HCT116 (cell line): Measurements from ENCODE around the gene REXO4. TPM values are rescaled to one million over a fixed set of nuclear protein-coding genes. Genes with fewer than 3 reads are reported as not detected.

ENCODE experiments used
- ATAC-seq: fragments of 200-7000 bp; cut with Tn5 transposase; 2 replicates; pipeline ENCODE4 v1.9.1; 2020; ENCODE audit warnings: mild to moderate bottlenecking, moderate library complexity
- BruUV-seq: library from RNA; stranded (reverse); fragments of 400-500 nt; replicated peaks from 2 replicates; lab custom pipeline; 2021; lab: Mats Ljungman, UMichigan
- CTCF ChIA-PET: fragments of 300-600 bp; sonication (Branson Sonifier 250); formaldehyde crosslinking; loops from one replicate; lab custom pipeline; 2021; ENCODE audit warnings: antibody characterized with exemption; lab: Charles Lee
- POLR2A ChIA-PET: fragments of 300-600, 350-600 bp; sonication (Branson Sonifier 250); formaldehyde crosslinking; loops from one replicate; lab custom pipeline; 2021; ENCODE audit warnings: antibody characterized with exemption; lab: Charles Lee
- RAD21 ChIA-PET, 2 experiments: fragments of 300-600 bp; sonication (Branson Sonifier 250); formaldehyde crosslinking; loops; one replicate each; lab custom pipeline; 2023; ENCODE audit warnings: low total read pairs in 2 of 2; ENCODE audit not compliant: uncharacterized antibody in 2 of 2, unreplicated experiment in 2 of 2, low non-redundant PET in 1 of 2; lab: Charles Lee
- DNase-seq: peaks from one replicate; pipeline ENCODE4 v3.0.0-alpha.2; 2010; ENCODE audit warnings: low read depth, low spot score
- H2AFZ ChIP-seq: fragments of 200-600 bp; shearing (Covaris generic), sonication (generic); 2 replicates; pipeline ENCODE4 v1.6.1; 2017; ENCODE audit warnings: low read depth, mixed run types, mixed read lengths, antibody characterized with exemption, low read length; ENCODE audit not compliant: poor library complexity, severe bottlenecking
- H3K27ac ChIP-seq: 2 replicates; pipeline ENCODE4 v1.5.1; 2012; ENCODE audit warnings: low read depth, low read length
- H3K27me3 ChIP-seq: fragments of 200-600 bp; sonication (generic); 2 replicates; pipeline ENCODE4 v1.6.1; 2016; ENCODE audit warnings: mixed run types, low read length, mixed read lengths; ENCODE audit not compliant: insufficient read depth
- H3K36me3 ChIP-seq, 2 experiments: fragments of 200-500 bp in 1 of 2; fragments of 200-600 bp in 1 of 2; sonication (Bioruptor generic) in 1 of 2; sonication (generic) in 1 of 2; 2 replicates each; pipeline versions ENCODE4 v1.5.1 to v1.6.1; 2014 to 2016; ENCODE audit warnings: low read length in 2 of 2, inconsistent platforms in 1 of 2, mixed read lengths in 1 of 2, mixed run types in 1 of 2; ENCODE audit not compliant: insufficient read depth in 2 of 2, control insufficient read depth in 1 of 2
- H3K4me1 ChIP-seq, 2 experiments: fragments of 200-600 bp in 1 of 2; sonication (generic) in 1 of 2; 2 replicates each; pipeline versions ENCODE4 v1.5.1 to v1.6.1; 2012 to 2017; ENCODE audit warnings: low read length in 2 of 2, inconsistent platforms in 1 of 2, mild to moderate bottlenecking in 1 of 2, mixed read lengths in 1 of 2, mixed run types in 1 of 2, moderate library complexity in 1 of 2; ENCODE audit not compliant: insufficient read depth in 2 of 2, control insufficient read depth in 1 of 2
- H3K4me2 ChIP-seq: fragments of 200-600 bp; sonication (generic); 2 replicates; pipeline ENCODE4 v1.6.1; 2017; ENCODE audit warnings: mixed run types, low read length, mixed read lengths
- H3K4me3 ChIP-seq, 2 experiments: fragments of 200-600 bp in 1 of 2; sonication (generic) in 1 of 2; replicated peaks in 1 of 2; 2 replicates each; pipeline ENCODE4 v1.5.1; 2011 to 2016; ENCODE audit warnings: low read length in 2 of 2, control low read depth in 1 of 2, low read depth in 1 of 2, mild to moderate bottlenecking in 1 of 2, mixed read lengths in 1 of 2, mixed run types in 1 of 2
- H3K79me2 ChIP-seq: fragments of 200-600 bp; sonication (generic); 2 replicates; pipeline ENCODE4 v1.6.1; 2017; ENCODE audit warnings: mild to moderate bottlenecking, mixed run types, low read length, moderate library complexity, mixed read lengths; ENCODE audit not compliant: insufficient read depth
- H3K9ac ChIP-seq: fragments of 200-600 bp; sonication (generic); 2 replicates; pipeline ENCODE4 v1.6.1; 2016; ENCODE audit warnings: low read length, mixed read lengths
- H3K9me2 ChIP-seq: fragments of 200-600 bp; sonication (generic), shearing (Covaris generic); 2 replicates; pipeline ENCODE4 v1.6.1; 2017; ENCODE audit warnings: mixed run types, mild to moderate bottlenecking, moderate library complexity; ENCODE audit not compliant: insufficient read depth
- H3K9me3 ChIP-seq, 2 experiments: fragments of 200-500 bp in 1 of 2; fragments of 200-600 bp in 1 of 2; sonication (Bioruptor generic) in 1 of 2; sonication (generic) in 1 of 2; 2 replicates each; pipeline ENCODE4 v1.6.1; 2014 to 2017; ENCODE audit warnings: low read length in 2 of 2, mixed read lengths in 2 of 2, inconsistent platforms in 1 of 2, low read depth in 1 of 2, mild to moderate bottlenecking in 1 of 2, mixed run types in 1 of 2, moderate library complexity in 1 of 2; ENCODE audit not compliant: control insufficient read depth in 1 of 2, insufficient read depth in 1 of 2
- H4K20me1 ChIP-seq: fragments of 200-600 bp; sonication (generic), shearing (Covaris generic); 2 replicates; pipeline ENCODE4 v1.6.1; 2017; ENCODE audit warnings: mixed run types, mild to moderate bottlenecking, moderate library complexity; ENCODE audit not compliant: insufficient read depth
- CBX3 ChIP-seq: IDR thresholded peaks from 2 replicates; pipeline ENCODE4 v1.6.1; 2012; ENCODE audit warnings: low read depth
- CEBPB ChIP-seq: IDR thresholded peaks from 2 replicates; pipeline ENCODE4 v1.6.1; 2012; ENCODE audit warnings: low read depth
- EGR1 ChIP-seq: IDR thresholded peaks from 2 replicates; pipeline ENCODE4 v1.6.1; 2012; ENCODE audit warnings: low read depth
- ELF1 ChIP-seq: IDR thresholded peaks from 2 replicates; pipeline ENCODE4 v1.6.1; 2012; ENCODE audit warnings: low read depth, borderline replicate concordance
- EZH2 ChIP-seq: fragments of 200-600 bp; sonication (generic); IDR thresholded peaks from 2 replicates; pipeline ENCODE4 v1.6.1; 2017; ENCODE audit warnings: antibody characterized with exemption, mixed run types
- EZH2phosphoT487 ChIP-seq: fragments of 200-600 bp; IDR thresholded peaks from 2 replicates; pipeline ENCODE4 v1.6.1; 2018; ENCODE audit warnings: antibody characterized with exemption, borderline replicate concordance
- FOSL1 ChIP-seq: IDR thresholded peaks from 2 replicates; pipeline ENCODE4 v1.6.1; 2012; ENCODE audit warnings: low read depth
- POLR2A ChIP-seq: IDR thresholded peaks from 2 replicates; pipeline ENCODE4 v1.7.0; 2011; ENCODE audit warnings: borderline replicate concordance; ENCODE audit not compliant: insufficient read depth, insufficient read length; ENCODE audit errors: extremely low read depth
- POLR2AphosphoS5 ChIP-seq: IDR thresholded peaks from 2 replicates; pipeline ENCODE4 v1.6.1; 2011; ENCODE audit warnings: mild to moderate bottlenecking, low read depth, low read length, moderate library complexity
- RAD21 ChIP-seq: IDR thresholded peaks from 2 replicates; pipeline ENCODE4 v1.6.1; 2012; ENCODE audit warnings: low read depth, mild to moderate bottlenecking
- SIN3A ChIP-seq: IDR thresholded peaks from 2 replicates; pipeline ENCODE4 v1.6.1; 2012; ENCODE audit warnings: low read depth
- SP1 ChIP-seq: IDR thresholded peaks from 2 replicates; pipeline ENCODE4 v1.6.1; 2012; ENCODE audit warnings: low read depth
- SRF ChIP-seq: IDR thresholded peaks from 2 replicates; pipeline ENCODE4 v1.6.1; 2012; ENCODE audit warnings: low read depth
- TCF7L2 ChIP-seq: IDR thresholded peaks from 2 replicates; pipeline ENCODE4 v1.7.0; 2011; ENCODE audit warnings: borderline replicate concordance, inconsistent platforms; ENCODE audit not compliant: insufficient read depth, insufficient read length; ENCODE audit errors: extremely low read depth
- YY1 ChIP-seq: IDR thresholded peaks from 2 replicates; pipeline ENCODE4 v1.6.1; 2011; ENCODE audit warnings: low read length, low read depth, moderate library complexity, mild to moderate bottlenecking; ENCODE audit not compliant: insufficient replicate concordance; ENCODE audit errors: extremely low read depth
- ZBTB33 ChIP-seq: IDR thresholded peaks from 2 replicates; pipeline ENCODE4 v1.6.1; 2011; ENCODE audit warnings: mild to moderate bottlenecking, low read length, moderate library complexity; ENCODE audit not compliant: insufficient replicate concordance; ENCODE audit errors: extremely low read depth
- ZFX ChIP-seq: fragments of 450-650 bp; IDR thresholded peaks from 2 replicates; pipeline ENCODE4 v1.6.1; 2017
- intact Hi-C: fragments of 100-400 bp; cut with micrococcal nuclease; formaldehyde crosslinking; loops from 2 replicates; pipeline ENCODE4 v1.10.0; 2022
- total RNA-seq: library from RNA; stranded (reverse); gene quantifications from one replicate; pipeline ENCODE4 v1.2.1, GENCODE V29; 2021; ENCODE audit not compliant: unreplicated experiment

REXO4 gene
- total RNA-seq, 1 experiment from 2014 or later = 24.6 TPM

- CTCF ChIA-PET = interaction anchor here (0.6 kb wide), 1 partner anchor 10 kb away, joined by 3 read pairs; no protein-coding TSS in a partner anchor
- Histone ChIP-seq H3K4me2 (no peak overlapping the region), H3K9me3 (no peaks in the 10 kb centered on the region), H3K9me2 (no peaks in the 10 kb centered on the region), H3K36me3 (no peaks in the 10 kb centered on the region), H2AFZ (no peak overlapping the region), H3K27ac (no peak overlapping the region), H3K79me2 (no peaks in the 10 kb centered on the region), H3K27me3 (0 out of 2 replicates have a peak, but pooled peaks cover 2% of the 10 kb centered on the region), H3K9ac (no peak overlapping the region), H3K4me1 (no peaks in the 10 kb centered on the region), H3K4me3 (no peak overlapping the region), H4K20me1 (no peaks in the 10 kb centered on the region)
- ATAC-seq (peak; percentile 19; the same call in 1 of the 2 replicates), DNase-seq (no peak)
- RAD21 ChIA-PET = no interaction called here
- TF ChIP-seq POLR2A (no peak), ZBTB33 (no peak), ZFX (no peak), RAD21 (no peak), YY1 (no peak), ELF1 (no peak)
- POLR2A ChIA-PET = no interaction called here
- intact Hi-C loops = no loop called here
- BruUV-seq = no TSS peak
These were observed 23.0 kb downstream of the REXO4 start for GRCh38 chr9:133394687-133395271.

- CTCF ChIA-PET = no interaction called here
- DNase-seq = no peak
- no peak overlapping the region for H3K9ac ChIP-seq
- POLR2A ChIA-PET = no interaction called here
- H3K4me1 ChIP-seq = no peaks in the 10 kb centered on the region
- no peak overlapping the region for H3K27ac ChIP-seq
- BruUV-seq = no TSS peak
- 0 out of 2 replicates have a peak, but pooled peaks cover 2% of the 10 kb centered on the region for H3K27me3 ChIP-seq
- H3K36me3 ChIP-seq = no peaks in the 10 kb centered on the region
- H3K9me2 ChIP-seq = no peaks in the 10 kb centered on the region
- H3K4me3 ChIP-seq = no peak overlapping the region
- no peaks in the 10 kb centered on the region for H4K20me1 ChIP-seq
- H3K79me2 ChIP-seq = no peaks in the 10 kb centered on the region
- intact Hi-C loops = no loop called here
- no peaks in the 10 kb centered on the region for H3K9me3 ChIP-seq
- no peak for ATAC-seq
- no peak overlapping the region for H2AFZ ChIP-seq
- no peak overlapping the region for H3K4me2 ChIP-seq
- RAD21 ChIA-PET = no interaction called here
- TF ChIP-seq CBX3 (no peak), SRF (no peak), RAD21 (no peak), SIN3A (no peak), EGR1 (no peak), POLR2AphosphoS5 (no peak), FOSL1 (no peak), ZFX (no peak), CEBPB (no peak), TCF7L2 (no peak), EZH2phosphoT487 (no peak), SP1 (no peak), ZBTB33 (no peak), EZH2 (no peak), POLR2A (no peak)
These were observed 24.4 kb downstream of the REXO4 start for GRCh38 chr9:133393399-133393798.
